Loucy (cell line): ENCODE data around the gene ROR1.
"Not testable (repeated sequence)": the region's sequence is repeated elsewhere in the genome, so short reads cannot be mapped to it uniquely, and the experiment has no call there.

Source experiments
- H2AFZ ChIP-seq: fragments of 200-600 bp; sonication (generic); 2 replicates; pipeline ENCODE4 v1.6.0; 2016; ENCODE audit warnings: antibody characterized with exemption, mild to moderate bottlenecking, low read length, moderate library complexity
- H3F3A ChIP-seq: fragments of 200-600 bp; 2 replicates; pipeline ENCODE4 v1.6.0; 2016; ENCODE audit warnings: antibody characterized with exemption, low read depth, mild to moderate bottlenecking
- H3K27me3 ChIP-seq: fragments of 200-600 bp; sonication (generic); 2 replicates; pipeline ENCODE4 v1.6.1; 2014; ENCODE audit warnings: low read length, mild to moderate bottlenecking; ENCODE audit not compliant: insufficient read depth, poor library complexity, severe bottlenecking
- H3K36me3 ChIP-seq: fragments of 200-600 bp; sonication (generic); 2 replicates; pipeline ENCODE4 v1.6.1; 2016; ENCODE audit warnings: low read length; ENCODE audit not compliant: insufficient read depth
- H3K4me1 ChIP-seq: fragments of 200-600 bp; sonication (generic); 2 replicates; pipeline ENCODE4 v1.5.1; 2014; ENCODE audit warnings: low read length, mild to moderate bottlenecking; ENCODE audit not compliant: insufficient read depth, poor library complexity, severe bottlenecking
- H3K4me2 ChIP-seq: fragments of 200-600 bp; sonication (generic); 2 replicates; pipeline ENCODE4 v1.6.0; 2014; ENCODE audit warnings: antibody characterized with exemption, low read length, low read depth, mild to moderate bottlenecking; ENCODE audit not compliant: poor library complexity, severe bottlenecking
- H3K4me3 ChIP-seq: fragments of 200-600 bp; sonication (generic); 2 replicates; pipeline ENCODE4 v1.5.1; 2014; ENCODE audit warnings: low read length, mild to moderate bottlenecking, mixed read lengths; ENCODE audit not compliant: poor library complexity, severe bottlenecking
- H3K79me2 ChIP-seq: fragments of 200-600 bp; sonication (generic); 2 replicates; pipeline ENCODE4 v1.6.1; 2014; ENCODE audit warnings: low read length; ENCODE audit not compliant: insufficient read depth
- H3K9ac ChIP-seq: fragments of 200-600 bp; sonication (generic); 2 replicates; pipeline ENCODE4 v1.6.0; 2014; ENCODE audit warnings: mild to moderate bottlenecking, low read depth, low read length, moderate library complexity; ENCODE audit not compliant: poor library complexity, severe bottlenecking
- H3K9me2 ChIP-seq: fragments of 200-600 bp; sonication (generic); replicated peaks from 2 replicates; pipeline ENCODE4 v1.6.1; 2016; ENCODE audit warnings: low read depth, low read length, mixed read lengths
- H3K9me3 ChIP-seq: fragments of 200-600 bp; sonication (generic); 2 replicates; pipeline ENCODE4 v1.6.1; 2014; ENCODE audit warnings: mild to moderate bottlenecking, antibody characterized with exemption, low read length, low read depth; ENCODE audit not compliant: insufficient read depth
- H4K20me1 ChIP-seq: fragments of 200-600 bp; sonication (generic); 2 replicates; pipeline ENCODE4 v1.6.0; 2014; ENCODE audit warnings: antibody characterized with exemption, low read length, mild to moderate bottlenecking; ENCODE audit not compliant: insufficient read depth, poor library complexity, severe bottlenecking
- EZH2phosphoT487 ChIP-seq: fragments of 200-600 bp; IDR thresholded peaks from 2 replicates; pipeline ENCODE4 v1.6.1; 2018; ENCODE audit warnings: antibody characterized with exemption, mild to moderate bottlenecking, moderate library complexity, borderline replicate concordance
- TF ChIP-seq, protein P1 (sequence below): fragments of 200-600 bp; sonication (generic); conservative IDR thresholded peaks from 2 replicates; pipeline ENCODE4 v1.5.1; 2014; ENCODE audit warnings: mild to moderate bottlenecking, antibody characterized with exemption, low read length

Gene ROR1

DNA sequence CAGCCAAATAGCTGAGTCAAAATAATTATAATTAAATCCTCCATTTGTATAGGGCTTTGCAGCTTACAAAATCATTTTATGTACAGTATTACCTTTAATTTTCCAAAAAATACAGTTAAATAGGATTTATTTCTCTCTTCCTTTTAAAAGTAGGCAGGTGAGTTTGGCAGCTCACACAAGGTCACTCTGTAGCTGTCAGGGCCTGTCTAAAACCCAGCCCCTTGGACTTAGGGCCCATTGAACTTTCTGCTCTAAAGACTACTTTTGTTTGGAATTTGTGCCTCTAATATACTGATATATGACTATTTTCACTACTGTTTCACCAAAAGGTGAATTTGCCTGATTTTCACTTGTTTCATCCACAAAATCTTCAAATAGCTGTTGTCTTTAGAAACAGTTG, 10.3 kb downstream of the ROR1 start:
- H3K79me2 ChIP-seq = no peaks in the 10 kb centered on the region
- no peak overlapping the region for H3K4me2 ChIP-seq
- H3K4me3 ChIP-seq = no peak overlapping the region
- H4K20me1 ChIP-seq = no peaks in the 10 kb centered on the region
- TF ChIP-seq EZH2phosphoT487 = no peak
- TF ChIP-seq, protein P1, sequence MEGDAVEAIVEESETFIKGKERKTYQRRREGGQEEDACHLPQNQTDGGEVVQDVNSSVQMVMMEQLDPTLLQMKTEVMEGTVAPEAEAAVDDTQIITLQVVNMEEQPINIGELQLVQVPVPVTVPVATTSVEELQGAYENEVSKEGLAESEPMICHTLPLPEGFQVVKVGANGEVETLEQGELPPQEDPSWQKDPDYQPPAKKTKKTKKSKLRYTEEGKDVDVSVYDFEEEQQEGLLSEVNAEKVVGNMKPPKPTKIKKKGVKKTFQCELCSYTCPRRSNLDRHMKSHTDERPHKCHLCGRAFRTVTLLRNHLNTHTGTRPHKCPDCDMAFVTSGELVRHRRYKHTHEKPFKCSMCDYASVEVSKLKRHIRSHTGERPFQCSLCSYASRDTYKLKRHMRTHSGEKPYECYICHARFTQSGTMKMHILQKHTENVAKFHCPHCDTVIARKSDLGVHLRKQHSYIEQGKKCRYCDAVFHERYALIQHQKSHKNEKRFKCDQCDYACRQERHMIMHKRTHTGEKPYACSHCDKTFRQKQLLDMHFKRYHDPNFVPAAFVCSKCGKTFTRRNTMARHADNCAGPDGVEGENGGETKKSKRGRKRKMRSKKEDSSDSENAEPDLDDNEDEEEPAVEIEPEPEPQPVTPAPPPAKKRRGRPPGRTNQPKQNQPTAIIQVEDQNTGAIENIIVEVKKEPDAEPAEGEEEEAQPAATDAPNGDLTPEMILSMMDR = no peak
- H2AFZ ChIP-seq = no peak overlapping the region
- H3K9ac ChIP-seq = no peak overlapping the region
- H3K27me3 ChIP-seq = no peaks in the 10 kb centered on the region
- H3K4me1 ChIP-seq = no peaks in the 10 kb centered on the region
- no peaks in the 10 kb centered on the region for H3K9me3 ChIP-seq
- no peaks in the 10 kb centered on the region for H3F3A ChIP-seq
- H3K36me3 ChIP-seq = no peaks in the 10 kb centered on the region
- H3K9me2 ChIP-seq = no peaks in the 10 kb centered on the region

DNA sequence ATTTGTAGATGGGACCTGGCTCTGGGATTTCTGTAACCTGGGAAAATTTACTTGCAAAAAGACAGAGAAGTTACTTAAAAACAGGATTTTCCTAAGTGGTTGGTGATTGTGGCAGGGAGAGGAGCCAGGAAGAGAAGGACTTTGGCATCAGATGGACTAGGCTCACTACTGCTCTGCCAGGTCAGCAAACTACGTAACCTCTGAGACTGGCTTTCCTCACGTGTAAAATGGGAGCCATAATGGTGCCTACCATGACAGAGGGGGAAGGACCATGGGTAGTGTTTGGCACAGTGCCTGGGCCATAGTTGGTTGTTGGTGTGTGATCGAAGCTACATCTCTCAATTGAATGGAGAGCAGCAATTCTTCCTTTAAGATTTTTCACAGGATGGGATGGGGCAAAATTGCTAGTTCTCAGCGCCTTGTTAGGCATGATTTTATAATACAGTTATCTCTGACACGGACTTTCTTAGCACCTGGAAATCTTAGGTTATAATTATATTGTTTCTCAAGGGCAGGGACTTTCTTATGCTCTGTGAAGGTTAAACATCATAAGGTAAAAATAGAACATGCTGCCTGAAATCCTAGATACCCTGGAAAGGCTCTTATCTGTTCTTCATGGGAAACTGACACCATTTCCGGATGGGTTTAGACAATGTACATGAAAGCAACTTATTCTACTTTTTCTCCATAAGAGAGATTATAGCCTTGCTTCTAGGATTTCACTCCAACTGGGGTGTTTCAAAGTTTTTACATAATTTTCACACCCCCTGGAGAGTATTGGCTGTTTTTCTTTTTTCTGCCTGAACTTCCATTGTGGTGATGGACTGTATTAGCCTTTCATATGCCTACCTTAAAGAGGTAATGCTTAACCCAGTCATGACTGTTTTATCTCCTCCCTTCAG, 10.9 kb downstream of the ROR1 start:
- no peak overlapping the region for H2AFZ ChIP-seq
- TF ChIP-seq EZH2phosphoT487 = no peak
- no peaks in the 10 kb centered on the region for H3K9me2 ChIP-seq
- no peaks in the 10 kb centered on the region for H3K9me3 ChIP-seq
- no peaks in the 10 kb centered on the region for H3K4me1 ChIP-seq
- no peaks in the 10 kb centered on the region for H3K27me3 ChIP-seq
- H3K4me2 ChIP-seq = no peak overlapping the region
- H3K79me2 ChIP-seq = no peaks in the 10 kb centered on the region
- no peaks in the 10 kb centered on the region for H3F3A ChIP-seq
- no peaks in the 10 kb centered on the region for H4K20me1 ChIP-seq
- H3K4me3 ChIP-seq = no peak overlapping the region
- no peaks in the 10 kb centered on the region for H3K36me3 ChIP-seq
- no peak overlapping the region for H3K9ac ChIP-seq

DNA sequence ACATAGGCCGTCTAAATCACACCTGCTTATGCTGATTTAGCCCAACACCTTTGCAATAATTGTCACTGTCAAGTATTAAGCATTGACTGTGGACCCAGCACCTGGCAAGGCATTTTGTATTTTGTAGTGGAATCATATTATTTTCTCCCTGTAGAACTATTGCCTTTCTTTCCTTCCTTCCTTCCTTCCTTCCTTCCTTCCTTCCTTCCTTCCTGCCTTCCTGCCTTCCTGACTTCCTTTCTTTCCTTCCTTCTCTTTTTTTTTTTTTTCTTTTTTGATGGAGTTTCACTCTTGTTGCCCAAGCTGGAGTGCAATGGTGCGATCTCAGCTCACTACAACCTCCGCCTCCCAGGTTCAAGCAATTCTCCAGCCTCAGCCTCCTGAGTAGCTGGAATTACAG, 13.5 kb downstream of the ROR1 start:
- not testable (repeated sequence) for H3K9me2 ChIP-seq, H3K4me3 ChIP-seq, H4K20me1 ChIP-seq, H3K4me2 ChIP-seq, H3K4me1 ChIP-seq, H3F3A ChIP-seq, H3K79me2 ChIP-seq, H2AFZ ChIP-seq, H3K9me3 ChIP-seq, H3K36me3 ChIP-seq, H3K27me3 ChIP-seq, H3K9ac ChIP-seq

DNA sequence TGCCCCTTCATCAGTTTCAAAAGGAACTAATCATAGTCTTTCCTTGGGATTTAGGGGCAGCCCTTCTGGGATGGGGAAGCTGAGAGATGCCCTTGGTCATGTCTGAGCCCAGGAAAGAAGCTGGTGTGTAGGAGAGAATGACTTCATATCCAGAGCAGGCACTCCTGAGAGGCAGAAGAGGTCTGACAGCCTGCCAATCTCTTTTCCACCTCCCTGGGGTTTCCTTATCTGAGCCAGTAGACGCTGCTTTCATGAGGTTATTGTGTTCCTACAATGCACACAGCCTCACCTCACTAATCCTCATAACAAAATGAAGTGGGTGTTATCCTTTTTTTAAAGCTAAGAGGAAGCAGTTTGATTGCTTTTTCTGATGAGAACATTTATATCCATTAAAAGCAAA, 14.1 kb downstream of the ROR1 start:
- no peak overlapping the region for H3K4me2 ChIP-seq
- H3K9ac ChIP-seq = no peak overlapping the region
- TF ChIP-seq EZH2phosphoT487 = no peak
- TF ChIP-seq, protein P1 = no peak

More for the DNA sequence above, 14.1 kb downstream of the ROR1 start:
- Histone ChIP-seq H3F3A (no peaks in the 10 kb centered on the region), H2AFZ (no peak overlapping the region), H3K36me3 (no peaks in the 10 kb centered on the region), H3K27me3 (no peaks in the 10 kb centered on the region), H3K9me3 (no peaks in the 10 kb centered on the region), H4K20me1 (no peaks in the 10 kb centered on the region), H3K79me2 (no peaks in the 10 kb centered on the region), H3K4me3 (no peak overlapping the region), H3K9me2 (no peaks in the 10 kb centered on the region), H3K4me1 (no peaks in the 10 kb centered on the region)
